Measurements from ENCODE around the gene PGPEP1.

The PGPEP1 gene

DNA sequence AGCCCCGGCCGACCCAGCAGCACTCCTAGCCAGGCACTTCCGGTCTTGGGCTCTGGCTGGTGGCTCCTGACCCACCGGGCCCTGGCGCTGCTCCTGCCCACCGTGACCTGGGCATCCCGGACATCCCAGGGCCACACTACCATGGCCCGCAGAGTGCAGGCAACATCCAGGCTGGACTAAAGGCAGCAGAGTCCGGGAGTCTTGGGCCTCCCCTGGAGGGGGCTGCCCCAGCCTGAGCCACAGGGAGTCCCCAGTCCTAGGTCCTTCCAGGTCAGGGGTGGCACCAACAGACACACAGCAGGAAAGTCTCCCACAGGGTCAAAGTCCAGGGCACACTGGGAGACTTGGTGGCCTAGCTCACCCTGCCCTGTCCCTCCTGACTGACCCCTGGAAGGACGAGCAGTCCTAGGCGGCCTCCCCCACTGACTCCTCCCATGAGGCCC lies 28.3 kb upstream of the PGPEP1 start:
- TF ChIP-seq, protein P1, sequence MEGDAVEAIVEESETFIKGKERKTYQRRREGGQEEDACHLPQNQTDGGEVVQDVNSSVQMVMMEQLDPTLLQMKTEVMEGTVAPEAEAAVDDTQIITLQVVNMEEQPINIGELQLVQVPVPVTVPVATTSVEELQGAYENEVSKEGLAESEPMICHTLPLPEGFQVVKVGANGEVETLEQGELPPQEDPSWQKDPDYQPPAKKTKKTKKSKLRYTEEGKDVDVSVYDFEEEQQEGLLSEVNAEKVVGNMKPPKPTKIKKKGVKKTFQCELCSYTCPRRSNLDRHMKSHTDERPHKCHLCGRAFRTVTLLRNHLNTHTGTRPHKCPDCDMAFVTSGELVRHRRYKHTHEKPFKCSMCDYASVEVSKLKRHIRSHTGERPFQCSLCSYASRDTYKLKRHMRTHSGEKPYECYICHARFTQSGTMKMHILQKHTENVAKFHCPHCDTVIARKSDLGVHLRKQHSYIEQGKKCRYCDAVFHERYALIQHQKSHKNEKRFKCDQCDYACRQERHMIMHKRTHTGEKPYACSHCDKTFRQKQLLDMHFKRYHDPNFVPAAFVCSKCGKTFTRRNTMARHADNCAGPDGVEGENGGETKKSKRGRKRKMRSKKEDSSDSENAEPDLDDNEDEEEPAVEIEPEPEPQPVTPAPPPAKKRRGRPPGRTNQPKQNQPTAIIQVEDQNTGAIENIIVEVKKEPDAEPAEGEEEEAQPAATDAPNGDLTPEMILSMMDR (IDR thresholded peaks at IDR 0.05): no peak

DNA sequence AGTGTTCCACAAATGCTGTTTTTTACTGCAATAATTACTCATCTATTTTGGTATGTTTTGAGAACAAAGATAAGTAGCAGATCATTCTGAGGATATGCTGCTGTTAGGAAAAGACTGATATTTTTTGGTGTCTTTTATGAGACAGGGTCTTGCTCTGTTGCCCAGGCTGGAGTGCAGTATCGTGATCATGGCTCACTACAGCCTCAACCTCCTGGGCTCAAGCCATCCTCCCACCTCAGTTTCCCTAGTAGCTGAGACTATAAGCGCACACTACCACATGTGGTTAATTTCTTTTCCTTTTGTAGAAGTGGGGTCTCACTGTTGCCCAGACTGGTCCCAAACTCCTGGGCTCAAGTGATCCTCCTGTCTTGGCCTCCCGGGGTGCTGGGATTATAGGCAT lies 27.0 kb upstream of the PGPEP1 start:
- TF ChIP-seq, protein P1 (IDR thresholded peaks at IDR 0.05): no peak
- no peaks in the 10 kb centered on the region for H3K9me3 ChIP-seq
- H3K4me3 ChIP-seq (ENCODE audit: low read depth in 1 of 2, low read length in 1 of 2): no peak overlapping the region
- no peaks in the 10 kb centered on the region for H3K27me3 ChIP-seq
- peaks cover 10 to 17% of the 10 kb centered on the region in 2 experiments for H3K4me1 ChIP-seq (ENCODE audit: control insufficient read depth in 1 of 2, insufficient read depth in 1 of 2, low read depth in 1 of 2, low read length in 1 of 2)
- peaks cover 17% of the 10 kb centered on the region for H3K36me3 ChIP-seq
- H3K27ac ChIP-seq: no peak overlapping the region

More for the DNA sequence above, 28.3 kb upstream of the PGPEP1 start:
- Histone ChIP-seq H3K36me3 (peaks cover 17% of the 10 kb centered on the region), H3K4me3 (ENCODE audit: low read depth in 1 of 2, low read length in 1 of 2) (no peak overlapping the region), H3K4me1 (ENCODE audit: control insufficient read depth in 1 of 2, insufficient read depth in 1 of 2, low read depth in 1 of 2, low read length in 1 of 2) (peaks cover 0 to 4% of the 10 kb centered on the region in 2 experiments), H3K9me3 (no peaks in the 10 kb centered on the region), H3K27me3 (no peaks in the 10 kb centered on the region), H3K27ac (no peak overlapping the region)

DNA sequence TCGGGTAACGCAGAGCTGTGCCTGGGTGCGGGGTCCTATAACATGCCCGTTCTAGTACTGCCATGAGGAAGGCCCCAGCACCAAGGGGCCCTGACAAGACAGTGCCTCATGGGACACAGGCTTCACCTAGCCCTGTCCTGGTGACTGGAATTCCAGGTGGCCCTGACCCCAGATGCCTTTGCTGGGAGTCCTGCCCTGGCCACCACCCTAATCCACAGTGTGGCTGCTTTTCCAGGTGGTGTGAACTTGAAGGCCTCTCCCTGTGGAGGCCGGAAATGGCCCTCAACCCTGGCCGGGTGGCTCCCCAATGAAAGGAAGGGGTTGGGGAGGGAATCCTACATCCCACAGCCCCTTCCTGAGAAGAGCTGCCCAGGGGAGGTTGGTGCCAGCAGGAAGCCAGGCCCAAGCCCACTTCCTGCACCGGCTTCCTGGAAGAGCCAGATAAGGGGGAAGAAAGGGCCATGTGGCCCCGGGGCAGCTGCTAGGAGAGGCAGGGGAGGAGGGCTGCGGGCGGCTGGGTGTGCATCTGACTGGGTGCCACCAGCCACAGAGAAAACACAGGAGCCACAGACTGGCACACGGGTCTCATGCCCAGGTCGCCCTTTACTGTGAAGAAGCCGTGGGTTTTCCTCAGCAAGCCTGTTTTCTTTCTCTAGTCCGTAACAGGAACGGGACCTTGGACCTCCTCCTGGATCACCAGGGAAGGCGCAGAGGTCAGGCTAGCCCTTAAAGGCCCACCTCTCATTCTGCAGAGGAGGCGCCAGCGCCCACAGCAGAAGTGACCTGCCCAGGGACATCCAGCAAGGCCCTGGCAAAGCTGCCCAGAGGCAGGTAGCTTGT lies 22.2 kb upstream of the PGPEP1 start:
- Histone ChIP-seq H3K9me3 (no peaks in the 10 kb centered on the region), H3K4me1 (ENCODE audit: control insufficient read depth in 1 of 2, insufficient read depth in 1 of 2, low read depth in 1 of 2, low read length in 1 of 2) (peaks cover 49% of the 10 kb centered on the region in 2 experiments), H3K27ac (peak overlapping the region; percentile 81), H3K4me3 (ENCODE audit: low read depth in 1 of 2, low read length in 1 of 2) (peak overlapping the region; percentile 6 to 38), H3K27me3 (no peaks in the 10 kb centered on the region), H3K36me3 (no peaks in the 10 kb centered on the region)
- TF ChIP-seq, protein P1 (IDR thresholded peaks at IDR 0.05): no peak

DNA sequence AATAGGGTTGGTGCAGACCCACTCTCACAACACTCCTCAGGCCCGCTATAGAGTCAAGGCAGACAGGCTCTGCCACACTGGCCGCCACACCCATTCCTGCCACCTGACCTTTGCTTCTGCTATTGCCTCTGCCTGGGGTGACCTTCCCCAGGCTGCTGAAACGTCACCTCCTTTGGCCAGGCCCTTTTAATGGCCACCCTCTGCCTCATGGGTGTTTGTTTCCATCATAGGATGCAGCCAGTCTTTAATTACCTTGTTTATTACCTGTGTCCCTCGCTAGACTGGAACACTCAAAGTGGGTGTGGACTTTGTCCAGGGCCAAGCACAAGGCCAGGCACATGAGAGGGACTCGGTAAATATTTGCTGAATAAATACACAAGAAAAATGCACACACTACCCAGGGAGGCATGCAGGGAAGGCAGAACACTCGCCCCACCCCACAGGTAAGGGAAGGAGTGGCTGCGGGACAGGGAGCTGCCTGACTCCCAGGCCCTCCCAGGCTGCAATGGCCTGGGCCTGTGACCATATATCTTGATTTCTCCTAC lies 20.7 kb upstream of the PGPEP1 start:
- no peaks in the 10 kb centered on the region for H3K36me3 ChIP-seq

DNA sequence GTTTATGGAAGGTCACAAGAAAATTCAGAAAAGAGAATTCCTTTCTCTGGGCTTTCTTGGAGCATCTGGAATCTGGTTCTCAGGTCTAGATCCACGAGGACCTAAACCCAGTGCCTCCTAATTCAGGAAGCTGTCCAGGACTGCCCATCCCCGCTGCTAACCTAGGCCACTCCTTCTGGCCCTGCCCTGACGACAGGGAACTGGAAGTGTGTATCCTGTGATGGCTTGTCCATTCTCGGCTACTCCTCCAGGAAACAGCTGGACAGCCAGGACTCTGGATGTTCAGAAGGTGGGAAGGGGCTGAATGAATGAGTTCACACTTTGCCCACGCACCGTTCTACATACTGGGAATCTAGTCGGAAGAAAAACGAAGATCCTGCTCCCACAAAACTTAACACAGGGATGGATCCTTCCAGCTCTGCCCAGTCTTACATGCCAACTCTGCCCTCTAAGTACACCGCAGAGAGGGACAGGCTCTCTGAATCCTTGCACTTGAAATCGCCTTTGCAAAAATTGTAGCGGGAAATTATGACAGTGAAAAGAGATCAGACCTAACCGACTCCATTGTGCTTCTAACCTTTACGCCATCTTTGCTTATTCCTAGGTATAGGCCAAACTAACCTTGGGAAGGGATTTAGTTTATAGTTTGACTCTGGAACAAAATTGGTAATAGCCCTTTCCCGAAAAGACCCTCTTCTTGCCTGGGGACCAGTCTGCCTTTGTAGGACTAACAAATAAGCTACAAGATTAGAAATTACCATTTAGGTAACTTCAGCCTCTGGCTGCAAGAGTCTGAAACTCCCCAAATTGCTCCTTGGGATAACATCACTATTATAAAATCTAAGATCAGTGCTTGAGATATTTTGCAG lies 19.3 kb upstream of the PGPEP1 start:
- TF ChIP-seq, protein P1 (IDR thresholded peaks at IDR 0.05): no peak
- no peaks in the 10 kb centered on the region for H3K9me3 ChIP-seq
- no peak overlapping the region for H3K4me3 ChIP-seq (ENCODE audit: low read depth in 1 of 2, low read length in 1 of 2)
- H3K36me3 ChIP-seq: no peaks in the 10 kb centered on the region
- peaks cover 56 to 57% of the 10 kb centered on the region in 2 experiments for H3K4me1 ChIP-seq (ENCODE audit: control insufficient read depth in 1 of 2, insufficient read depth in 1 of 2, low read depth in 1 of 2, low read length in 1 of 2)
- H3K27me3 ChIP-seq: no peaks in the 10 kb centered on the region
- H3K27ac ChIP-seq: peak overlapping the region; percentile 82

More for the DNA sequence above, 20.7 kb upstream of the PGPEP1 start:
- Histone ChIP-seq H3K4me3 (ENCODE audit: low read depth in 1 of 2, low read length in 1 of 2) (no peak overlapping the region), H3K27me3 (no peaks in the 10 kb centered on the region), H3K4me1 (ENCODE audit: control insufficient read depth in 1 of 2, insufficient read depth in 1 of 2, low read depth in 1 of 2, low read length in 1 of 2) (peaks cover 56 to 57% of the 10 kb centered on the region in 2 experiments), H3K9me3 (no peaks in the 10 kb centered on the region), H3K27ac (peak overlapping the region; percentile 81)
- TF ChIP-seq, protein P1 (IDR thresholded peaks at IDR 0.05): no peak
